Naive thymus-derived CD4-positive, alpha-beta T cell (primary cell): ENCODE results near the gene GRK6. TPM values are rescaled to one million over a fixed set of nuclear protein-coding genes. Genes with fewer than 3 reads are reported as not detected.

Experiments used
- ATAC-seq: fragments of 150-1000 bp; cut with Tn5 transposase; 2 replicates; pipeline ENCODE4 v1.10.0; 2021; ENCODE audit warnings: mild to moderate bottlenecking, moderate library complexity
- CTCF ChIA-PET: fragments of 350-600 bp; sonication (Branson Sonifier 250); formaldehyde crosslinking; loops from one replicate; lab custom pipeline; 2021; ENCODE audit warnings: antibody characterized with exemption; lab: Charles Lee
- POLR2A ChIA-PET: fragments of 350-600 bp; sonication (Branson Sonifier 250); formaldehyde crosslinking; loops from one replicate; lab custom pipeline; 2021; ENCODE audit warnings: antibody characterized with exemption, inconsistent platforms; lab: Charles Lee
- DNase-seq, 9 donors: peaks; one replicate each; pipeline versions ENCODE4 v3.0.0 to v3.0.0-alpha.2; 2020 to 2022; ENCODE audit warnings: mixed read lengths in 1 of 9
- H3K27ac ChIP-seq: one replicate; pipeline ENCODE4 v1.7.0; 2013; ENCODE audit warnings: mild to moderate bottlenecking, low read depth, low read length, moderate library complexity
- H3K27me3 ChIP-seq, 2 donors: one replicate each; pipeline ENCODE4 v1.7.0; 2013; ENCODE audit warnings: low read length in 2 of 2, mild to moderate bottlenecking in 2 of 2, moderate library complexity in 2 of 2; ENCODE audit not compliant: control insufficient read depth in 2 of 2, insufficient read depth in 2 of 2
- H3K36me3 ChIP-seq, 3 experiments: 1 replicate in 2 of 3; 2 replicates in 1 of 3; pipeline ENCODE4 v1.7.0; 2013; ENCODE audit warnings: low read length in 3 of 3, mild to moderate bottlenecking in 3 of 3, moderate library complexity in 1 of 3; ENCODE audit not compliant: insufficient read depth in 3 of 3, control insufficient read depth in 2 of 3
- H3K4me1 ChIP-seq, 2 donors: one replicate each; pipeline ENCODE4 v1.7.0; 2013; ENCODE audit warnings: low read length in 2 of 2, mild to moderate bottlenecking in 2 of 2, moderate library complexity in 1 of 2; ENCODE audit not compliant: control insufficient read depth in 2 of 2, insufficient read depth in 2 of 2
- H3K4me3 ChIP-seq: 2 replicates; pipeline ENCODE4 v1.7.0; 2013; ENCODE audit warnings: mild to moderate bottlenecking, low read length
- H3K9me3 ChIP-seq, 3 experiments: 1 replicate in 2 of 3; 2 replicates in 1 of 3; pipeline ENCODE4 v1.7.0; 2013; ENCODE audit warnings: low read length in 3 of 3; ENCODE audit not compliant: control insufficient read depth in 2 of 3
- H3K27ac Mint-ChIP-seq, 9 donors: one replicate each; pipeline ENCODE4 v1.8.0; 2020 to 2022; ENCODE audit warnings: mixed read lengths in 9 of 9, mild to moderate bottlenecking in 8 of 9, moderate library complexity in 5 of 9, inconsistent platforms in 2 of 9
- H3K27me3 Mint-ChIP-seq, 5 donors: one replicate each; pipeline ENCODE4 v1.8.0; 2021 to 2022; ENCODE audit warnings: mixed read lengths in 5 of 5, mild to moderate bottlenecking in 1 of 5
- H3K36me3 Mint-ChIP-seq, 5 donors: one replicate each; pipeline ENCODE4 v1.8.0; 2020 to 2022; ENCODE audit warnings: mixed read lengths in 5 of 5, mild to moderate bottlenecking in 3 of 5, inconsistent platforms in 1 of 5
- H3K4me1 Mint-ChIP-seq, 7 donors: one replicate each; pipeline ENCODE4 v1.8.0; 2020 to 2022; ENCODE audit warnings: mixed read lengths in 7 of 7, mild to moderate bottlenecking in 3 of 7, inconsistent platforms in 1 of 7
- H3K4me3 Mint-ChIP-seq, 10 donors: one replicate each; pipeline ENCODE4 v1.8.0; 2020 to 2022; ENCODE audit warnings: mild to moderate bottlenecking in 10 of 10, mixed read lengths in 10 of 10, moderate library complexity in 6 of 10, inconsistent platforms in 2 of 10
- H3K9me3 Mint-ChIP-seq, 11 donors: one replicate each; pipeline ENCODE4 v1.8.0; 2020 to 2022; ENCODE audit warnings: mixed read lengths in 11 of 11, mild to moderate bottlenecking in 4 of 11, inconsistent platforms in 1 of 11, moderate library complexity in 1 of 11
- intact Hi-C, 2 donors: fragments of 100-400 bp; cut with micrococcal nuclease; formaldehyde crosslinking; loops; one replicate each; pipeline ENCODE4 v1.15.1; 2023
- polyA plus RNA-seq, 2 donors: library from polyadenylated mRNA; unstranded; fragments of 300-500 nt; fragmentation: Illumina TruSeq; gene quantifications; one replicate each; pipeline ENCODE4 v1.2.3, GENCODE V29; 2021
- total RNA-seq, 6 experiments: library from RNA in 5 of 6; stranded (reverse) in 5 of 6; gene quantifications; 1 replicate in 5 of 6; 2 replicates in 1 of 6; pipeline ENCODE4 v1.2.3 and lab custom pipeline; 2021 to 2026

The GRK6 gene
- total and polyA plus RNA-seq, 7 experiments from 2014 or later, result 78.8 to 246 (median 200) TPM

- Mint-ChIP-seq H3K4me3 (peak overlapping the region in 3 of 10 donors; percentile 16 to 70 (median 63)), H3K9me3 (peaks cover 0 to 11% (median 0%) of the 10 kb centered on the region in 11 donors), H3K27ac (peak overlapping the region in 3 of 9 donors; percentile 7 to 88 (median 19)), H3K36me3 (no peaks in the 10 kb centered on the region), H3K4me1 (peaks cover 27 to 52% (median 49%) of the 10 kb centered on the region in 7 donors), H3K27me3 (peaks cover 0 to 32% (median 0%) of the 10 kb centered on the region in 5 donors)
- no peaks in the 10 kb centered on the region for H3K27me3 ChIP-seq
- intact Hi-C loops, result loop anchor here in 1 of 2 donors (10.0 kb wide), 1 partner anchor 335 kb away; no protein-coding TSS in a partner anchor
- CTCF ChIA-PET, result interaction anchor here (0.8 to 8.8 kb wide), 7 partner anchors 16 to 63 kb away, joined by 3 to 105 read pairs (median 4); no protein-coding TSS in a partner anchor
- no peaks in the 10 kb centered on the region for H3K36me3 ChIP-seq
- no peak for ATAC-seq
- H3K4me1 ChIP-seq, result peaks cover 13 to 45% of the 10 kb centered on the region in 2 donors
- H3K27ac ChIP-seq, result no peak overlapping the region
- POLR2A ChIA-PET, result interaction anchor here (0.9 to 23.1 kb wide), 9 partner anchors 9 to 316 kb away, joined by 3 to 804 read pairs (median 5); partner anchors contain the start of genes F12, GRK6, NSD1 and PDLIM7
- no peaks in the 10 kb centered on the region for H3K9me3 ChIP-seq
- H3K4me3 ChIP-seq, result no peak overlapping the region
- no peak for DNase-seq
Observed at GRCh38 chr5:177449140-177450061, 22.9 kb downstream of the GRK6 start.

- H3K27me3 Mint-ChIP-seq, result peaks cover 0 to 32% (median 0%) of the 10 kb centered on the region in 5 donors
- ChIA-PET CTCF (interaction anchor here (3.5 to 8.8 kb wide), 3 partner anchors 46 to 61 kb away, joined by 20 to 189 read pairs (median 105); partner anchors contain the start of genes F12 and PFN3), POLR2A (interaction anchor here (0.6 to 23.1 kb wide), 6 partner anchors 12 to 134 kb away, joined by 3 to 804 read pairs (median 22); partner anchors contain the start of genes F12, GRK6 and PFN3)
- H3K9me3 Mint-ChIP-seq, result peaks cover 0 to 11% (median 0%) of the 10 kb centered on the region in 11 donors
- H3K4me3 ChIP-seq, result no peak overlapping the region
- H3K27ac Mint-ChIP-seq, result peak overlapping the region in 6 of 9 donors; percentile 7 to 50 (median 40)
- intact Hi-C loops, result loop anchor here in 1 of 2 donors (10.0 kb wide), 1 partner anchor 336 kb away; no protein-coding TSS in a partner anchor
- H3K36me3 ChIP-seq, result peaks cover 0 to 3% (median 0%) of the 10 kb centered on the region in 3 experiments
- no peak overlapping the region for H3K27ac ChIP-seq
- H3K27me3 ChIP-seq, result no peaks in the 10 kb centered on the region
- peaks cover 18 to 38% (median 34%) of the 10 kb centered on the region in 7 donors for H3K4me1 Mint-ChIP-seq
- peak overlapping the region in 2 of 10 donors; percentile 23 to 25 for H3K4me3 Mint-ChIP-seq
- H3K4me1 ChIP-seq, result peaks cover 11 to 30% of the 10 kb centered on the region in 2 donors
- no peaks in the 10 kb centered on the region for H3K9me3 ChIP-seq
- no peak for ATAC-seq
- no peak for DNase-seq
- H3K36me3 Mint-ChIP-seq, result no peaks in the 10 kb centered on the region
Observed at GRCh38 chr5:177450667-177451424, 24.4 kb downstream of the GRK6 start.

GRCh38 chr5:177452688-177453638 is 26.5 kb downstream of the GRK6 start:
- Histone ChIP-seq H3K9me3 (no peaks in the 10 kb centered on the region), H3K4me3 (no peak overlapping the region), H3K4me1 (peaks cover 12 to 20% of the 10 kb centered on the region in 2 donors), H3K36me3 (peaks cover 0 to 4% (median 0%) of the 10 kb centered on the region in 3 experiments), H3K27ac (no peak overlapping the region), H3K27me3 (no peaks in the 10 kb centered on the region)
- intact Hi-C loops, result loop anchor here in 1 of 2 donors (10.0 kb wide), 1 partner anchor 338 kb away; no protein-coding TSS in a partner anchor
- DNase-seq (peak in 1 of 9 donors; percentile 28), ATAC-seq (no peak)
- ChIA-PET CTCF (interaction anchor here (0.7 to 8.1 kb wide), 10 partner anchors 9 to 919 kb away, joined by 3 to 189 read pairs (median 14); partner anchors contain the start of genes F12, GRK6 and PFN3), POLR2A (interaction anchor here (0.6 to 23.1 kb wide), 13 partner anchors 6 to 104 kb away, joined by 3 to 804 read pairs (median 4); partner anchors contain the start of genes GRK6, PDLIM7 and PRR7)
- Mint-ChIP-seq H3K4me3 (peak overlapping the region in 9 of 10 donors; percentile 17 to 90 (median 77)), H3K36me3 (no peaks in the 10 kb centered on the region), H3K27ac (peak overlapping the region; percentile 71 to 94 (median 90)), H3K4me1 (peaks cover 18 to 38% (median 28%) of the 10 kb centered on the region in 7 donors), H3K27me3 (peaks cover 0 to 29% (median 0%) of the 10 kb centered on the region in 5 donors), H3K9me3 (peaks cover 0 to 11% (median 0%) of the 10 kb centered on the region in 11 donors)

- Mint-ChIP-seq H3K9me3 (peaks cover 0 to 11% (median 0%) of the 10 kb centered on the region in 11 donors), H3K4me1 (peaks cover 10 to 28% (median 18%) of the 10 kb centered on the region in 7 donors), H3K27me3 (peaks cover 0 to 22% (median 0%) of the 10 kb centered on the region in 5 donors), H3K36me3 (no peaks in the 10 kb centered on the region), H3K4me3 (peak overlapping the region; percentile 77 to 90 (median 83)), H3K27ac (peak overlapping the region; percentile 72 to 94 (median 90))
- Histone ChIP-seq H3K4me3 (peak overlapping the region; percentile 70), H3K9me3 (no peaks in the 10 kb centered on the region), H3K27me3 (no peaks in the 10 kb centered on the region), H3K4me1 (peaks cover 12% of the 10 kb centered on the region in 2 donors), H3K27ac (peak overlapping the region; percentile 97), H3K36me3 (peaks cover 0 to 4% (median 0%) of the 10 kb centered on the region in 3 experiments)
- intact Hi-C loops, result loop anchor here (1.0 to 10.0 kb wide), 5 partner anchors 8 to 339 kb away; partner anchors contain the start of gene PRR7 (in 1 of the 2)
- no peak for ATAC-seq
- DNase-seq, result peak in 1 of 9 donors; percentile 46
- CTCF ChIA-PET, result interaction anchor here (0.9 to 8.1 kb wide), 11 partner anchors 10 to 144 kb away, joined by 3 to 189 read pairs (median 12); partner anchors contain the start of genes F12, GRK6, LMAN2 and PFN3
- POLR2A ChIA-PET, result interaction anchor here (0.6 to 23.1 kb wide), 11 partner anchors 7 to 105 kb away, joined by 3 to 804 read pairs (median 19); partner anchors contain the start of genes GRK6, PDLIM7 and PRR7
Observed at GRCh38 chr5:177453852-177454396, 27.4 kb downstream of the GRK6 start.
